NB4 (cell line): Measurements from ENCODE around the gene CLSTN3.

Source experiments
- CTCF ChIP-seq: IDR thresholded peaks from one replicate; pipeline ENCODE4 v1.5.1; 2012; ENCODE audit warnings: low read depth, low read length
- MYC ChIP-seq: IDR thresholded peaks from 2 replicates; pipeline ENCODE4 v1.6.1; 2011; ENCODE audit warnings: low read depth, low read length
- POLR2A ChIP-seq: IDR thresholded peaks from 2 replicates; pipeline ENCODE4 v1.6.1; 2011; ENCODE audit warnings: mild to moderate bottlenecking; ENCODE audit not compliant: insufficient read length; ENCODE audit errors: extremely low read depth

GRCh38 chr12:7142809-7143465 lies 12.8 kb downstream of the CLSTN3 start:
- TF ChIP-seq POLR2A (no peak), CTCF (no peak), MYC (no peak)
